ENCODE results near the gene ATOH7. TPM values are rescaled to one million over a fixed set of nuclear protein-coding genes. Genes with fewer than 3 reads are reported as not detected.

The ATOH7 gene
- total RNA-seq, 4 donors from 2014 or later, result 0.38 to 0.99 (median 0.49) TPM; not detected in 1

GRCh38 chr10:68272833-68273232 is 40.9 kb upstream of the ATOH7 start:
- no peak for TF ChIP-seq POLR2A (IDR thresholded peaks at IDR 0.05)

GRCh38 chr10:68271196-68271882 is 39.4 kb upstream of the ATOH7 start:
- TF ChIP-seq CTCF (IDR thresholded peaks at IDR 0.05) (no peak), POLR2A (IDR thresholded peaks at IDR 0.05) (no peak)
- no peak overlapping the region for H3K4me3 ChIP-seq (ENCODE audit: low read depth, poor library complexity, severe bottlenecking)
- DNase-seq (ENCODE audit: low spot score in 2 of 2), result no peak
- WGBS, 2 donors, result 69 to 71% methylated on average over 7 of the region's 7 CpGs
- intact Hi-C loops (cut with DNase I; ENCODE audit: low total_unique reads), result no loop called here

More at GRCh38 chr10:68272833-68273232, 40.9 kb upstream of the ATOH7 start:
- no peak for DNase-seq (ENCODE audit: low spot score in 2 of 2)
- no peak overlapping the region for H3K4me3 ChIP-seq (ENCODE audit: low read depth, poor library complexity, severe bottlenecking)
- intact Hi-C loops (cut with DNase I; ENCODE audit: low total_unique reads), result no loop called here

- no peak for TF ChIP-seq POLR2A (IDR thresholded peaks at IDR 0.05)
- no peak for TF ChIP-seq CTCF (IDR thresholded peaks at IDR 0.05)
- intact Hi-C loops (cut with DNase I; ENCODE audit: low total_unique reads), result no loop called here
- DNase-seq (ENCODE audit: low spot score in 2 of 2), result no peak
- no peak overlapping the region for H3K4me3 ChIP-seq (ENCODE audit: low read depth, poor library complexity, severe bottlenecking)
- WGBS, 2 donors, result 89 to 94% methylated on average over 2 of the region's 2 CpGs
Observed at GRCh38 chr10:68269562-68270290, 37.8 kb upstream of the ATOH7 start.

GRCh38 chr10:68261132-68261856 is 29.4 kb upstream of the ATOH7 start:
- no peak for TF ChIP-seq POLR2A (IDR thresholded peaks at IDR 0.05)
- TF ChIP-seq CTCF (IDR thresholded peaks at IDR 0.05), result no peak
- intact Hi-C loops (cut with DNase I; ENCODE audit: low total_unique reads), result no loop called here
- WGBS, 2 donors, result 84 to 89% methylated on average over 8 of the region's 8 CpGs
- DNase-seq (ENCODE audit: low spot score in 2 of 2), result no peak
- H3K4me3 ChIP-seq (ENCODE audit: low read depth, poor library complexity, severe bottlenecking), result no peak overlapping the region

- intact Hi-C loops (cut with DNase I; ENCODE audit: low total_unique reads), result no loop called here
- no peak for DNase-seq (ENCODE audit: low spot score in 2 of 2)
- 35 to 44% methylated on average over 1 of the region's 1 CpG for WGBS, 2 donors
- no peak overlapping the region for H3K4me3 ChIP-seq (ENCODE audit: low read depth, poor library complexity, severe bottlenecking)
- no peak for TF ChIP-seq CTCF (IDR thresholded peaks at IDR 0.05)
- TF ChIP-seq POLR2A (IDR thresholded peaks at IDR 0.05), result no peak
Observed at GRCh38 chr10:68253346-68253745, 21.4 kb upstream of the ATOH7 start.
